ENCODE data around the gene SRGAP2C.
"Not testable (repeated sequence)": the region's sequence is repeated elsewhere in the genome, so short reads cannot be mapped to it uniquely, and the experiment has no call there.

- TF ChIP-seq RAD21 (conservative IDR thresholded peaks at IDR 0.05); CTCF (IDR thresholded peaks at IDR 0.05; ENCODE audit: poor library complexity, severe bottlenecking); EZH2 (IDR thresholded peaks at IDR 0.05; ENCODE audit: borderline replicate concordance, insufficient read depth, low read length, poor library complexity, severe bottlenecking): not testable (repeated sequence)
Measured at GRCh38 chr1:121157609-121158008, 27.2 kb upstream of the SRGAP2C start.

Data from neural cell (in vitro differentiated cells).